ENCODE data around the gene ARL15.
A peak's percentile ranks its signal among the peaks of the same experiment; 100 is the strongest.

Gene ARL15

DNA sequence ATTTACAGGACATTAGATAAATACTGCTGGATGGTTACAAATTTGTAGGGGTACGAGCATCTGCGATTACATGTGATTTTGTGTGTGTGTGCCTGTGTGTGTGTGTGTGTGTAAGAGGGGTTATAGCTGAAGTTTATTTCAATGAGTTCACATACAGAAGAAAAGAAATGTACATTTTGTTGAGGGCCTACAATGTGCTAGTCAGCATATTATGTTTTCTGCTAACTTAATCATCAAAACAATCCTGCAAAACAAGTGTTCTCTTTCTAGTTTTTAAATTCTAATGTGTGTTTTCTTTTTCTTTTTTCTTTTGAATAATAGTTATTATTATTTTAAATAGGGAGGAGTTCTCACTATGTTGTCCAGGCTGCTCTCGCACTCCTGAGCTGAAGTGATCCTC is 305.7 kb downstream of the ARL15 start:
- no peak overlapping the region for H3K4me3 ChIP-seq (ENCODE audit: control insufficient read depth, low read depth, low read length)
- DNase-seq (ENCODE audit: low read depth), result no peak
- TF ChIP-seq, protein P1, sequence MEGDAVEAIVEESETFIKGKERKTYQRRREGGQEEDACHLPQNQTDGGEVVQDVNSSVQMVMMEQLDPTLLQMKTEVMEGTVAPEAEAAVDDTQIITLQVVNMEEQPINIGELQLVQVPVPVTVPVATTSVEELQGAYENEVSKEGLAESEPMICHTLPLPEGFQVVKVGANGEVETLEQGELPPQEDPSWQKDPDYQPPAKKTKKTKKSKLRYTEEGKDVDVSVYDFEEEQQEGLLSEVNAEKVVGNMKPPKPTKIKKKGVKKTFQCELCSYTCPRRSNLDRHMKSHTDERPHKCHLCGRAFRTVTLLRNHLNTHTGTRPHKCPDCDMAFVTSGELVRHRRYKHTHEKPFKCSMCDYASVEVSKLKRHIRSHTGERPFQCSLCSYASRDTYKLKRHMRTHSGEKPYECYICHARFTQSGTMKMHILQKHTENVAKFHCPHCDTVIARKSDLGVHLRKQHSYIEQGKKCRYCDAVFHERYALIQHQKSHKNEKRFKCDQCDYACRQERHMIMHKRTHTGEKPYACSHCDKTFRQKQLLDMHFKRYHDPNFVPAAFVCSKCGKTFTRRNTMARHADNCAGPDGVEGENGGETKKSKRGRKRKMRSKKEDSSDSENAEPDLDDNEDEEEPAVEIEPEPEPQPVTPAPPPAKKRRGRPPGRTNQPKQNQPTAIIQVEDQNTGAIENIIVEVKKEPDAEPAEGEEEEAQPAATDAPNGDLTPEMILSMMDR (conservative IDR thresholded peaks at IDR 0.05; ENCODE audit: control insufficient read depth, insufficient read depth, low read depth, low read length), result no peak

DNA sequence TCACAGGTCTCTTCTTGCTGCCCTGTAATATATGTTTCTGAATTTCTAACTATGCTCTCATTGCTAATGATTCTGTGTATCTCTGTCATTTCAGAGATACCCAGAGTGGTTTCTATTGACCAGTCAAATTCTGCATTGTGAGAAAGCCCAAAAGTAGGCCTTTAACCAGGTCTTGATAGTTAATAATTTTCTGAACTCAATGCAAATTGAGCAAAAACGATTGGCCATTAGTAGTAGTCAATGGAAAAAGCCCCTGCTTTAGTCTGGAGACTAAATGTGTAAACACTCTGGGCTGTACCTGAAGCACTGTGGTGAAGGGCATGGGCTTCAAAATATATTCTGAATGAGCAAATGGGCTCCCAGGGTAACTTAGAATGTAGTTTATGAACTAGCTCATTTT is 307.6 kb downstream of the ARL15 start:
- H3K4me3 ChIP-seq (ENCODE audit: control insufficient read depth, low read depth, low read length), result no peak overlapping the region
- TF ChIP-seq, protein P1 (conservative IDR thresholded peaks at IDR 0.05; ENCODE audit: control insufficient read depth, insufficient read depth, low read depth, low read length), result no peak
- no peak for DNase-seq (ENCODE audit: low read depth)

DNA sequence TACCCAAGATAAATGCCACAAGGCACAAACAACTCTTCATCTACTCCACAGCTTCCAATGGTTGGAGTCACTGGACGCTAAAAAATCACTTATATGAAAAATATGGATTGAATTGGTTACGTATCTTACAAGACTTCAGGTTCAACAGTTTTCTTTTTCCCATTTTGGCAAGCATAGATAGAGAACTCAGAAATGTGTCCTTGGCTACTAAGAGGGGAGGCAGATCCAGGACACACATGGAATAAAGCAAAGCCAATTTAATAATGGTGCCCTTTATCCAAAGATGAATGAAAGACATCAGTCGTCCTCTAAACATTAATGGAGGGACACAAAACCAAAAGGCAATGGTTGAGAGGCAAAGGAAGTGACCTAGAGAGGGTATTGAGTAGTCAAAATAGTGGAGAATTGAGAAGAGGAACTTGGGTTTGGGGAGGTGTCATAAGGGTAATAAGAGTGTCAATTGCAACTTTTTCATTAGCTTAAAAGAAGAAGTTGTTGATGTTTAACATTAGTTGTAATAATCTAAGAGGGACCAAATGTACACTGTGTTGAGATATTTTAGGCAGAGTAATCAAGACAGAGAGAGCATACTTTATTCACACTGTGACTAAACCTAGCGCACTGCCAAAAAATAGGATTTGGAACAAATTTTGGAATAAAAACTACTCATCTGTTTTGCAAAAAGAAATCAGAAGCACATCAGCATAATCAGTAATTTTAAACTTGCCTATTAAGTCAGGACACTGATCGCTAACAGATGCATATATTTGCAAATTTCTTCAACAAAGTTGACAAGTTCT is 308.2 kb downstream of the ARL15 start:
- peak; percentile 26 for DNase-seq (ENCODE audit: low read depth)
- TF ChIP-seq, protein P1 (conservative IDR thresholded peaks at IDR 0.05; ENCODE audit: control insufficient read depth, insufficient read depth, low read depth, low read length), result no peak
- no peak overlapping the region for H3K4me3 ChIP-seq (ENCODE audit: control insufficient read depth, low read depth, low read length)

DNA sequence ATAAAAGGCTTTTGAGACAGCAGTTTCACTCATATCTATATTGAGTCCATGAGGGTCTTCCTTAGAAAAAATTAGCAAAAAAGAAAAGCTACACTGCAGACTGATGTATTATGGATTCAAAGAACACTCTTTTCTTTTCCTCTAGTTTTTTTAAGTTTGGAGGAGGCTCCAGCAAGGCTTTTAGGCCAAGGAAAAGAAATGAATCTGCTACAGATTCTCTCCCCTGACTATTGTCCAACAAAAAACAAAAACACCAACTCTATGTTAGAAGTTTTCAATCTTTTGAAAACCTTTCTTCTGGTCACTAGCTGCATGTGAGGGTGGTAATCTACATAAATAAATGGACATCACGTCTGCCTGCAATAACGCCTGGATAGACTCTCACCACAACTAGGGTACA is 310.4 kb downstream of the ARL15 start:
- DNase-seq (ENCODE audit: low read depth), result no peak
- no peak overlapping the region for H3K4me3 ChIP-seq (ENCODE audit: control insufficient read depth, low read depth, low read length)
- TF ChIP-seq, protein P1 (conservative IDR thresholded peaks at IDR 0.05; ENCODE audit: control insufficient read depth, insufficient read depth, low read depth, low read length), result no peak

DNA sequence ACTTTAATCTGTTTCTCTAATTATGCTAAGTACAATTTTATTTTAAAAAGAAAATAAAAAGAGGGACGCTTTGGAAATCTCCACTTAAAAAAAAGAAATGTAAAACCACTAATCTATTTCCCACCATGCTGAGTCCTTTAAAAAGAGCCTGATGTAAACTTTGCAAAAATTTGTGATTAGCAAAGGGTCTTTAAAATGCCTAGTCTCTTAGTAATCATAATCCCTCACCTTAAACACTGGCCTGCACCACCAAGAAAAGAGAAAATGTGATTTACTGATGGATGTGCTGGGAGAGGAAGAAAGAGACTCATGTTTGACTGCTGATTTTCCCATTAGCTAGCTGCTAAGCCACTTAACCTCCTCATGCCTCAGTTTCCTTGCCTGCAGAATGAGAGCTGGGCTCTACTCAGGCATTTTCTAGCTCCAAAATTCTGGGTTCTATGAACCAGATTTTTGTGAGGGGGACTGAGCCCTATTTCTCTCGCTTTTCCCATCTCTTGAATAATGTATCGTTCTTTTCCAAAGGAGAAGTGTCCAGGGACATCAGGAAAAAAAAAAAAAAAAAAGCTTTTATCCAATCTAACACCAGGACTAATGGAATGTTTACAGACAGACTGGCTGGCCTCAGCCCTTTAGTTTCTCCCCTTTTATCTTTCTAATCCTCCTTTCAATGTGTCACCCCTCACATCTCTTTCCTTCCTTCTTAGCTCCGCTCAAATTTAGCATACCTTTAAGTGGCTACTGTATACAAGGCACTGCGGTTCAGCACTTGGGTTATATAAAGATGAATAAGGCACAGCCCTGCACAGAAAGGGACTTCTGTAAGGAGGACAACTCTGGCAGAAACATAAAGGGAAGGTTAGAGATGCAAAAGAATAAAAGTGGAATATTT is 312.4 kb downstream of the ARL15 start:
- TF ChIP-seq, protein P1 (conservative IDR thresholded peaks at IDR 0.05; ENCODE audit: control insufficient read depth, insufficient read depth, low read depth, low read length), result no peak
- H3K4me3 ChIP-seq (ENCODE audit: control insufficient read depth, low read depth, low read length), result no peak overlapping the region
- DNase-seq (ENCODE audit: low read depth), result no peak

DNA sequence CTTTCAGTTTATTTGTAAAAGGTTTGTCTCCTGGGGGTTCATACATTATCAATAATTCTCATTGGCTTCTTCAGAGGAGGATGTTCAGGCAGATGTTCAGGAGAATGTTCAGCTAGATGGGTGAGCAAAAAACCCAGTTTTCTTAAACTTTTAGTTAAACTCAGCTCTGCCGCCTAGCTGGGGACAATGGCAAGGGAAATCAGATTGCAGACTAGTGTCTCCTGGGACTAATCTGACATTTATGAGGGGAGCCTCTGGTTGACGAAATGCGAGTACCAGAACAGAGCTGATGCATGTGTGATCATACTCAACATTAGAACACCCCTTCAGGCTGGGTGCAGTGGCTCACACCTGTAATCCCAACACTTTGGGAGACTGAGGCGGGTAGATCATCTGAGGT is 314.4 kb downstream of the ARL15 start:
- TF ChIP-seq, protein P1 (conservative IDR thresholded peaks at IDR 0.05; ENCODE audit: control insufficient read depth, insufficient read depth, low read depth, low read length), result no peak
- no peak for DNase-seq (ENCODE audit: low read depth)
- no peak overlapping the region for H3K4me3 ChIP-seq (ENCODE audit: control insufficient read depth, low read depth, low read length)

Measured in fibroblast of mammary gland (primary cell).